C4-2B (cell line): Measurements from ENCODE around the gene PDE9A.

Source experiments
- ZFX ChIP-seq: fragments of 450-650 bp; IDR thresholded peaks from 2 replicates; pipeline ENCODE4 v1.6.1; 2017
- TF ChIP-seq, protein P1 (sequence below): fragments of 450-650 bp; conservative IDR thresholded peaks from 2 replicates; pipeline ENCODE4 v1.5.1; 2017; ENCODE audit warnings: mild to moderate bottlenecking

DNA sequence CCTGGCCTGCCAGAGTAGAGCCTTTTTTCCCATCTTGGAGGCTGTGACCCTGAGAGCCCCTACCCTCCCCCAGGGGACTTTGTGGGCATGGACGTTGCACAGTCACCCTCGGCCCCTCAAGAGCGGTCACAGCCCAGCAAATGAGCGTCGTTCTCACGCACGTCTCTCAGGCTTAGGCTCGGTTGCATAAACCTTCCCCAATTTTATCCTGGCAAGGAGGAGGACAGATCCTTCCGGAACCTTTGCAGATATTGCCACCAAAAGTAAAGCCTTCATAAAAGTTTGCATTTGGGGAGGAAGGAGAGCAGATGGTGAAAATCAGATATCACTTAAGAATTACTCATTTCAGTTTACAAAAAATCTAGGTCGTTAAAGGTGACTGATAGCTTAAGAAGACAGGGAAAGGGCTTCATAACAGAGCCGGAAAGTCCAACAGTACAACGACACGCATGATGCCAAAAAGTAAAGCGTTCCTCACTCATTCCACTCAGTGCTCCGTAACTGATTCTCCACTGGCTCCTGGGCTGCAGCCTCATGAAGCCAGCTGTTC lies 29.3 kb downstream of the PDE9A start:
- TF ChIP-seq, protein P1, sequence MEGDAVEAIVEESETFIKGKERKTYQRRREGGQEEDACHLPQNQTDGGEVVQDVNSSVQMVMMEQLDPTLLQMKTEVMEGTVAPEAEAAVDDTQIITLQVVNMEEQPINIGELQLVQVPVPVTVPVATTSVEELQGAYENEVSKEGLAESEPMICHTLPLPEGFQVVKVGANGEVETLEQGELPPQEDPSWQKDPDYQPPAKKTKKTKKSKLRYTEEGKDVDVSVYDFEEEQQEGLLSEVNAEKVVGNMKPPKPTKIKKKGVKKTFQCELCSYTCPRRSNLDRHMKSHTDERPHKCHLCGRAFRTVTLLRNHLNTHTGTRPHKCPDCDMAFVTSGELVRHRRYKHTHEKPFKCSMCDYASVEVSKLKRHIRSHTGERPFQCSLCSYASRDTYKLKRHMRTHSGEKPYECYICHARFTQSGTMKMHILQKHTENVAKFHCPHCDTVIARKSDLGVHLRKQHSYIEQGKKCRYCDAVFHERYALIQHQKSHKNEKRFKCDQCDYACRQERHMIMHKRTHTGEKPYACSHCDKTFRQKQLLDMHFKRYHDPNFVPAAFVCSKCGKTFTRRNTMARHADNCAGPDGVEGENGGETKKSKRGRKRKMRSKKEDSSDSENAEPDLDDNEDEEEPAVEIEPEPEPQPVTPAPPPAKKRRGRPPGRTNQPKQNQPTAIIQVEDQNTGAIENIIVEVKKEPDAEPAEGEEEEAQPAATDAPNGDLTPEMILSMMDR: no peak
- no peak for TF ChIP-seq ZFX
